HEK293 (cell line): ENCODE measurements around the gene TSPAN2.

Source experiments
- CTCF ChIP-seq: fragments of 450-650 bp; formaldehyde crosslinking; IDR thresholded peaks from 2 replicates; pipeline ENCODE4 v1.5.1; 2016; ENCODE audit warnings: missing biosample characterization, missing genetic modification characterization
- ELK4 ChIP-seq: IDR thresholded peaks from 2 replicates; pipeline ENCODE4 v1.6.1; 2011; ENCODE audit warnings: mild to moderate bottlenecking, low read depth, low read length, borderline replicate concordance
- PRDM1 ChIP-seq: fragments of 450-650 bp; formaldehyde crosslinking; IDR thresholded peaks from 2 replicates; pipeline ENCODE4; 2016; ENCODE audit warnings: missing biosample characterization, missing genetic modification characterization
- YY1 ChIP-seq: fragments of 450-650 bp; formaldehyde crosslinking; IDR thresholded peaks from 2 replicates; pipeline ENCODE4 v1.5.1; 2018; ENCODE audit warnings: missing biosample characterization, missing genetic modification characterization
- ZNF239 ChIP-seq: fragments of 450-650 bp; formaldehyde crosslinking; IDR thresholded peaks from 2 replicates; pipeline ENCODE4 v1.5.1; 2016; ENCODE audit warnings: missing biosample characterization, missing genetic modification characterization
- ZNF433 ChIP-seq: fragments of 450-650 bp; formaldehyde crosslinking; IDR thresholded peaks from 2 replicates; pipeline ENCODE4 v1.5.1; 2016; ENCODE audit warnings: missing biosample characterization, missing genetic modification characterization, low read depth
- ZNF48 ChIP-seq: fragments of 450-650 bp; formaldehyde crosslinking; IDR thresholded peaks from 2 replicates; pipeline ENCODE4 v1.5.1; 2016; ENCODE audit warnings: missing biosample characterization, missing genetic modification characterization
- ZNF747 ChIP-seq: fragments of 450-650 bp; formaldehyde crosslinking; IDR thresholded peaks from 2 replicates; pipeline ENCODE4 v1.5.1; 2016; ENCODE audit warnings: missing biosample characterization, missing genetic modification characterization
- ZSCAN16 ChIP-seq: fragments of 450-650 bp; formaldehyde crosslinking; IDR thresholded peaks from 2 replicates; pipeline ENCODE4 v1.5.1; 2016; ENCODE audit warnings: missing biosample characterization, missing genetic modification characterization

- no peak for TF ChIP-seq ZSCAN16 (tag by site-specific recombination)
- no peak for TF ChIP-seq ELK4
- no peak for TF ChIP-seq ZNF433 (tag by site-specific recombination)
- TF ChIP-seq ZNF239: no peak
- no peak for TF ChIP-seq ZNF48
- TF ChIP-seq ZNF747: no peak
- no peak for TF ChIP-seq CTCF
- TF ChIP-seq PRDM1 (tag by site-specific recombination): no peak
- TF ChIP-seq YY1 (tag by site-specific recombination): no peak
These were observed 10.6 kb downstream of the TSPAN2 start for GRCh38 chr1:115078708-115079107.
